ENCODE data around the gene CDPF1. TPM values are rescaled to one million over a fixed set of nuclear protein-coding genes. Genes with fewer than 3 reads are reported as not detected.

CDPF1 gene
- total RNA-seq, 1 donor from 2014 or later: 5.7 TPM

GRCh38 chr22:46297151-46297812 lies 47.2 kb upstream of the CDPF1 start:
- H3K79me2 ChIP-seq (ENCODE audit: insufficient read depth, low read length): peaks cover 51% of the 10 kb centered on the region
- Mint-ChIP-seq H3K4me1 (ENCODE audit: low read depth, unreplicated experiment) (peaks cover 15% of the 10 kb centered on the region), H3K4me3 (ENCODE audit: unreplicated experiment) (peak overlapping the region; percentile 83)

GRCh38 chr22:46296257-46297150 lies 46.4 kb upstream of the CDPF1 start, which contains the start of gene GTSE1:
GTSE1 (plus strand) TSS chr22:46296870; CDS start chr22:46297401, 531 bp downstream.
- peaks cover 44% of the 10 kb centered on the region for H3K79me2 ChIP-seq (ENCODE audit: insufficient read depth, low read length)
- Mint-ChIP-seq H3K4me3 (ENCODE audit: unreplicated experiment) (peak within 1 kb of the TSS; percentile 93), H3K36me3 (ENCODE audit: low read depth, unreplicated experiment) (peaks cover 7% of the 10 kb centered on the region), H3K4me1 (ENCODE audit: low read depth, unreplicated experiment) (peaks cover 15% of the 10 kb centered on the region), H3K27me3 (ENCODE audit: low read depth, unreplicated experiment) (no peaks in the 10 kb centered on the region), H3K27ac (ENCODE audit: unreplicated experiment) (peak within 1 kb of the TSS; percentile 96), H3K9me3 (ENCODE audit: unreplicated experiment) (no peaks in the 10 kb centered on the region)
- H3K27me3 ChIP-seq (ENCODE audit: insufficient read depth, low read length): no peaks in the 10 kb centered on the region
- no peak for TF ChIP-seq EZH2 (IDR thresholded peaks at IDR 0.05; ENCODE audit: insufficient read depth, low read length)
- TF ChIP-seq CTCF (IDR thresholded peaks at IDR 0.05; ENCODE audit: insufficient read depth, low read depth, low read length): no peak
- H2AFZ ChIP-seq (ENCODE audit: low read depth, low read length): peak within 1 kb of the TSS; percentile 89
- H3K4me3 ChIP-seq (ENCODE audit: insufficient read depth, low read depth, low read length): peak within 1 kb of the TSS; percentile 72
- peaks cover 10% of the 10 kb centered on the region for H3K36me3 ChIP-seq (ENCODE audit: insufficient read depth, low read length)
- no peaks in the 10 kb centered on the region for H4K20me1 ChIP-seq (ENCODE audit: insufficient read depth, low read length)
- FAIRE-seq (peak; percentile 23), DNase-seq (ENCODE audit: low read depth) (peak; percentile 85)
- H3K9ac ChIP-seq (ENCODE audit: low read length): peak within 1 kb of the TSS; percentile 85
- peaks cover 20% of the 10 kb centered on the region for H3K4me1 ChIP-seq (ENCODE audit: insufficient read depth, low read length)
- peak within 1 kb of the TSS; percentile 95 for H3K4me2 ChIP-seq (ENCODE audit: low read length)
- H3K27ac ChIP-seq (ENCODE audit: low read depth, low read length): peak within 1 kb of the TSS; percentile 70
- H3K9me3 ChIP-seq (ENCODE audit: insufficient read depth, low read depth, low read length): no peaks in the 10 kb centered on the region

More at GRCh38 chr22:46297151-46297812, 47.2 kb upstream of the CDPF1 start:
- H3K27ac ChIP-seq (ENCODE audit: low read depth, low read length): peak overlapping the region; percentile 70
- peaks cover 9% of the 10 kb centered on the region for H3K36me3 ChIP-seq (ENCODE audit: insufficient read depth, low read length)
- no peaks in the 10 kb centered on the region for H4K20me1 ChIP-seq (ENCODE audit: insufficient read depth, low read length)
- FAIRE-seq: no peak
- H3K27me3 ChIP-seq (ENCODE audit: insufficient read depth, low read length): no peaks in the 10 kb centered on the region
- Mint-ChIP-seq H3K27ac (ENCODE audit: unreplicated experiment) (no peak overlapping the region), H3K36me3 (ENCODE audit: low read depth, unreplicated experiment) (peaks cover 3% of the 10 kb centered on the region), H3K27me3 (ENCODE audit: low read depth, unreplicated experiment) (no peaks in the 10 kb centered on the region), H3K9me3 (ENCODE audit: unreplicated experiment) (no peaks in the 10 kb centered on the region)
- peak overlapping the region; percentile 95 for H3K4me2 ChIP-seq (ENCODE audit: low read length)
- peak overlapping the region; percentile 72 for H3K4me3 ChIP-seq (ENCODE audit: insufficient read depth, low read depth, low read length)
- peaks cover 20% of the 10 kb centered on the region for H3K4me1 ChIP-seq (ENCODE audit: insufficient read depth, low read length)
- H3K9ac ChIP-seq (ENCODE audit: low read length): peak overlapping the region; percentile 85
- TF ChIP-seq CTCF (IDR thresholded peaks at IDR 0.05; ENCODE audit: insufficient read depth, low read depth, low read length) (no peak), EZH2 (IDR thresholded peaks at IDR 0.05; ENCODE audit: insufficient read depth, low read length) (no peak)
- peak overlapping the region; percentile 83 for H2AFZ ChIP-seq (ENCODE audit: low read depth, low read length)
- H3K9me3 ChIP-seq (ENCODE audit: insufficient read depth, low read depth, low read length): no peaks in the 10 kb centered on the region
- DNase-seq (ENCODE audit: low read depth): peak; percentile 24
